NCI-H2029 treated with DMSO at 0.1 percent for 48 hours (cell line): ENCODE measurements around the gene KIFC3.
"Not testable (repeated sequence)": the region's sequence is repeated elsewhere in the genome, so short reads cannot be mapped to it uniquely, and the experiment has no call there.

Experiments used
- DNase-seq: peaks from one replicate; lab custom pipeline; 2025; lab: John Stamatoyannopoulos, UW

The KIFC3 gene

DNA sequence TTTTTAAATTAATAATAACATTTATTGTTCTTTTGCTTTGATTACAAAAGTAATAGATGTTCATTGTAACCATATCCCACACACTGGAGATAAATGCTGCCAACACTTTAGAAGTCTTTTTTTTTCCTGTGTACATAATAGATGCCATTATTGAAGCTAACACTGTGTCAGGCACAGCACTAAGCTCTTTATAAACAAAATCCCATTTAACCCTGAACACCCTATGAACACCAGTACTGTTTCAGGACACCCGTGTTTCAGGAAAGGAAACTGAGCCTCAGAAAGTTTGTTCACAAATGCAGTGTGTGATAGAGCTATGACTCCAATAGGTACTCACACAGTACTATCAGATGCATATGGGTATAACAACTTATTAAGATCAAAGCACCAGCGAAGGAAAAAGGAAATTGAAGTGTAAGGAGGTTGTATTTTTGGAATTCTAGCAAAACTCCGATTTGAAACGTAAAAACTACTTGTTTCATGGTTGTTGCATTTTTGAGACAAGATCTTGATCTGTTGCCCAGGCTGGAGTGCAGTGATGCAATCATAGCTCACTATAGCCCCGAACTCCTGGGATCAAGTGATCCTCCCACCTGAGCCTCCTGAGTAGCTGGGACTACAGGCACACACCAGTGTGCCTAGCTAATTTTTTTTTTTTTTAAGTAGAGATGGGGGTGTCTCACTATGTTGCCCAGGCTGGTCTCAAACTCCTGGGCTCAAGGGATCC is 2.0 kb upstream of the KIFC3 start:
- no peak for DNase-seq

DNA sequence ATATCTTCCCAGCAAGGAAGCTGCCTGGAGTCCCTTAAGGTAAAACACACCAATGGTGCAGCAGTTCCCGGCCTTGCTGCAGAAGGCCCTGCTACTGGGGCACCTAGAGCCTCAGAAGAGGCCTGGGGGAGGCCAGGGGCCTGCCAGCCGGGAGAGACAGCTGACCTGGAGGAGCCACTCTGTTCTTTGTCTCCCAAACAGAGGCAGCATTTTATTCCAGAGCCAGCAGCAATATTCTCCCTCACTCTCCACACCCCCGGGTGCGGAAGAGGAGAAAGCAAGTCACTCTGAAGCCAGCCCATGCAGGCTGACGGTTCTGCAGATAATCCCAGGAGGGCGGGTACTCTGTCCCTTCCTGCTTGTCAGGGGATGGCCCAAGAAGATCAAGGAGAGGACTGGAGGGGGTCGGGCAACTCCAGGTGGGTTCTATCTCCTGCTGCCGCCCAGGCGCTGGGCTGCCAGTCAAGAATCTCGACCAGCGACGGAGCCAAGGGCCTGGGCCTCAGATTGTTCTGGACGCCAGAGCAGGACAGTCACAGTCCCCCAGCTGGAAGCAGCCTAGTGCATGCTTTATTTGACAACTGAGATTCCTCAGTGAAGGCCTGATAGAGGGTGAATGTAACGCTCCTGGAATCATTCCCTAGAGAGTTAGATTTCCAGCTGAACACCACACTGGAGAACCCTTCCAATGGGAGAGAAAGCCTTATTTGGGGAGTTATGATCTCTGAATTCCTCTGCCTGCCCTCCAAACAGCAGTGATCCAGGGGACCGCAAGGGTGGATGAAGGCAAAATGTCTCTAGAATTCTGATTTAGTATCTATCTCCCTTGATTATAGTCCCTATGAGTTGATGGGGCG is 1.1 kb upstream of the KIFC3 start:
- DNase-seq = no peak

DNA sequence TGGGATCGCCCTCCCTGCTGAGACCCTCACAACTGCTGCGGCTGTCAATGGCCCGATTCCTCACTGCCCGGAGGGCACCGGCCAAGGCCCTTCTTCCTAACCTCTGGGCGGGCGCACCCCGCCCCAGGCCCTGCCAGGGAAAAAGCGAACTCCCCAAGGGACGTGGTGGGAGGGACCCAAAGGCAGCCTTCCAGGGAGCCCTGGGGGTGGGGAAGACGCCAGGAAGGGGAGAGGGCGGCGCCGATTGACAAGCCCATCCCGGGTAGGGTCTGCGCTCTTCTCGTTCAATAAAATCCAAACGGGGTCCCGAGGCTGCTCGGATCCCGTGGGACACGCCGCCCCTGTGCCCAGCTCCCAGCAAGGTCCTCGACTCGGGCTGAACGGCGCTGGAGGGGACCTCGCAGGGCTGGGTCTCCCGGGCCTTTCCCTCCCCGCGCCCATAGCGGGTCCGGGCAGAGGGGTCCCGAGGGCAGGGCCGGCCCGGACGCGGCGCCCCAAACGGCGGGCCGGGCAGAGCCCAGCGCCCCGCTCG is 416 bp downstream of the KIFC3 start:
- no peak for DNase-seq

DNA sequence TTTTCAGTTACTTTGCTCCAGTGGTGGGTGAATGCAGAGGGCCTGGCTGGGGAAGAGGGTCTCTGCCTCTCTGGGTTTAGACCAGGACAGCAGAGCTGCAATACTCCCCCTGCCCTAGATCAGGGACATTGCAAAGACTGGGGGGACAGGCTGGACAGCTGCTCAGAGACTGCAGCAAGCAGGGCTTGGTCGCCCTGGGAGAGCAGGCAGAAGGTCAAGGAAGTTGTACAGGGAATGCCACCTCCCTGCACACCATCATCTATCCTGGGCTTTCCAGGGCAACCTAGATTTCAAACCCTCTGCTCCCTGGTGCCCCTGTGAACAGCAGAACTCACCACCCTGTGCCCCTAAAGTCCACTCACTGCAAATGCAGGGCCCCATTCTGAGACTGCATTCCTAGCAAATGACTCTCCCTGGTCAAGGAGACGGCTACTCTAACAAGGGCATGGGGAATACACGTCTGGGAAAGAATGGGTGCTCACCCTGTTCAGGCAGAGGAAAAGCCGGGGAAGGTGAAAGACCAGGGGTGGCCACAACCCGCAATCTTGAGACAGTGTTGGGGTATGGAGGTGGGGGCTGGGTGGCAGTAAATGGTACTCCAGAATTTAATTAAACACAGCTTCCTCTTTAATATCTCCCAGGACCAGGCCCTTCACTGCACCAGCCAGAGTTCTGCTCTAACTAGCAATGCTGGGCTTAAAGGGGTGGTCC is 1.0 kb downstream of the KIFC3 start:
- no peak for DNase-seq

DNA sequence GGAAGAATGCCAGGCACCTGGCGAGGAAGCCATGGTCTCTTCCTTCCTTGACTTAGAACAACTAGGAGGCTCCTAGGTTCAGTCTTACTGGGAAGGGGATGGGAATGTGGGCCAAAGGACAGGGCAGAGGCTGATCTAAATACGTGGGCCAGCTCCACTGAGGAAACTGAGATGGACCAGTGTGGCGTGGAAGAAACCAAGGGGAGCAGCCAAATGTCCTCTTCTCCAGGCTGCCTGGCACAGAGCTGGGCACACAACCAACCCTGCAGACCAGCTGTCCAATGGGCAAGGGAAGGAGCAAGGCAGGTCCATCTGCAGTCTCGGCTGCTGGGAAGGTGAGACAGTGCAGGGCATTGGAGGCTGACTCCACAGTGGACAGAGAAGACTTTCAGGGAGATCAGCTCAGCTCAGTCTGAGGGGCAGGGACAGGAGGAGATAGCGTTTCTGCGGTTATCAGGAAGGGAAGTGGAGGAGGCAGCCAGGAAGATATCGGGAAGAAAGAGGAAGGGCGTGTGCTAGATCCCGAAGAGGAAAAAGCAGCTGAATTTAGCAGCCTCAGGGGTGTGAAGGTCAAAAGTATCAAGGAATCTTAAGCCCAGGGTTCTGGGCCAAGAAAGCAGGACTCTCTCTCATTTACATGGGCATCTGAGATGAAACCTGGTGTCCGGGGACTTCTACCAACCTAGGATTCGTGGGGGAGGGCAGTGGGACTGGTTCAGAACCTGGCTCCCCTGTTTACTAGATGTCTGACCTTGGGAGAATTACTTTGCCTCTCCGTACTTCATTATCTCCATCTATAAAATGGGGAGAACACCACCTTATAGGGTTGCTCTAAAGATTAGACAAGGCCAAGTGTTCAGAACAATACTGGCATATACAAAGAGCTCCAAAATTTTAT is 1.8 kb downstream of the KIFC3 start:
- DNase-seq = no peak

DNA sequence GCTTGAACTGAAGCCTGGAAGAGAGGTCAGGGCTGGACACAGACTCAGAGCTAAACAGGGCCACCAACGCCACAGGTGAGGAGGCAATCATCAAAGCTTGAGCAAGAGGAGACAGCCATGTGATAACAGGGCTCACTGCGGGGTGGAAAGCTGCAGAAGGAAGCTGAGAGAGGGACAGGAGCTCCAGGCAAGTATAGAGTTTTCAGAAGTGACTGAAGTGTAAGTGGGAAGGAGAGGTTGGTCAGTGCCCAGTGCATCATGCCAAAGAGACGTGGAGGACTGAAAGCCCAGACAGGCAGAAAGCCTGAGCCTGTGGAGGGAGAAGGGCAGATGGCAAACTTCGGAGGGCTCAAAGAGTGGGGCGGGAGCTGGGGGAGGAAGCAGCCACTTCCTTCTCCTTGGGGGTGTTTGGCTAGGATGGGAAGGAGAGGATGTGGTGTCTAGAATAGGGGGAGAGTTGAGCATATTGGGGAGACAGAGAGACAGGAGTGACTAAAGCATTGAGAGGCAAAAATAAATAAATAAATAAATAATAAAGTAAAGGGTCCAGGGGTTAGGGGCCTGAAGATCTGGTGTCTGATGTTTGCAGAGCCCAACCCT is 2.6 kb downstream of the KIFC3 start:
- DNase-seq = no peak

DNA sequence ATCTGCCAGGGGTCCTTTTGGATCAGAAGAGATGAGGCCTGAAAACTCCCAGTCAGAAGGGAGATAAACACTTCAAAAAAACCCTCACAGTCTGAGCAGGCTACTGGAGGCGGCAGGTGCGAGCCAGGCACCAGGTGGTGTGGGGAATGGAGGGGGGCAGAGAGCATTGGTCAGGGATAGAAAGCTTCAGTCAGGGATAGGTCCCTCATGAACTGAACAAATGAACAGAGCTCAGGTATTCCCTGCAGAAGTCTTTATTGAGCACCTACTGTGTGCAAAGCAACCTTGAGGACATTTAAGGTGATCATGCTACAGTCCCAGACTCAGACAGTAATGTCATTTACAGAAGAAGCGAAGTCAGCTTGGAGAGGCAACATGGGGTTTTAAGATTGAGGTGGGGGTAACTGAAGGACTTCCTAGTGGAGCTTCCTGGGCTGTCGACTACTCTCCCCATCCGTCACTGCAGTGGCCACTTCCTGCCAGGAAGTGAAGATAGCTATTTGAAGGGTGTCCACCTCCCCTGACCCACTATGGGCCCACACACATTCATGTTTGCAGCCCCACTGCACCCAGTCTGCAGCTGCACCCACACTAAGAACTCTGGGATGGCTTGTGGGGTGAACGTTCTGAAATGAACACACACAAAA is 3.2 kb downstream of the KIFC3 start:
- no peak for DNase-seq

DNA sequence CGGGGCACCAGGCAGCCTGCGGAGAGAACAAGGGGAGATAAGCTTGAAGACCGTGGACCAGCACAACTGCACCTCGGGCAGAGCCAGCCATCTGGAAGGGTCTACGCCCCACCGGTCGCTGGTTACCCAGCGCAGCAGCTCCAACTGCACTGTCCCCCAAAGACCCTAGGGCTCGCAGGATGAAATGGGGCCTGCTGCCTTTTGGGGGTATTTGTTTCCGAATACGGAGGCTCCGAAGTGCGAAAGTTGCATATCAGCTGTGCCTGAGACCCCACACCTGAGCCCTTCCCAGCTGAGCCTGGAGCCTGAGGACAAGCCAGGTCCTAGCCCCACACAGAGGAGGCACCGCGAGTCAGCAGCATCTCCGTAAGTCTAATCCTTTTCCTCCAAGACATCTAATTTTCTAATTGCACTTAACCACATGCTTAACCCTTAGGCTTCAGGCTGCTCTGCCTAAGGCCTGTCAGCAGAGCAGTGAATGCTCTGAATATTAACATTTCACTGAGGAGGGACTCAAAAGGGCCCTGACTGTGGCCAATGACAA is 4.0 kb downstream of the KIFC3 start:
- no peak for DNase-seq

DNA sequence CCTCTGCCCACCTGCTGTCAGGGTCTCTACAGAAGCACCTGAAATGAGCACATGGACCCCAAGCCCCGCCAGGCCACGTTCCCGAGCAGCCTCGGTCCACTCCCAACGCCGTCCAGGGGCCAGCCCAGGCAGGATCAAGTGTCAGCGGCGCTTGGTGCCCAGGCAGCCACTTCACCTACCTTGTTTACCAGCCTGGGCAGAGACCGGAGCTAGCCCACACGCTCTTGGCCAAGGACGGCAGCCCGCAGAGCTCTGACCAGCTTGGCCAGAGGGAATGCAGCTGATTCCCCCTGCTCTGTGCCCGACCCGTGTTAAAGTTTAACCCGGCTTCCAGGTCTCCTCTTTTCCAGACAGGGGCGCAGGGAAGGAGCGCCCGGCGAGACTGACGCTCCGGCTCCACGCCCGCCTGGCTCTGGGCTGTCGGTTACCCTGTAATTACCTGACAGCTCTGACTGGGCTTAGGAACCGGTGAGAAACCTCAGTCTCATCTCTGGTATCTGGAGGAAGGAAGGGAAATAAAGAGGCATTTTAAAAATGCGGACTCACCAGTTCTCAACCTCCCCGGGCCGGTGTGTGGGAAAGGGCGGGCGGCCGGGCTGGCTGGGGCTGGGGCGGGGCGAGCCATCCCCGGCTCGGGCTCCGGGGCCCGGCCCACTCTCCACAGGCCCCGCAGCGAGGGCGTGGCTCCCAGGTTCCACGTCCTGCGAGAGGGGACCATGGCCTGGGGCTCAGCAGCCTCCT is 4.6 kb downstream of the KIFC3 start:
- DNase-seq = no peak

DNA sequence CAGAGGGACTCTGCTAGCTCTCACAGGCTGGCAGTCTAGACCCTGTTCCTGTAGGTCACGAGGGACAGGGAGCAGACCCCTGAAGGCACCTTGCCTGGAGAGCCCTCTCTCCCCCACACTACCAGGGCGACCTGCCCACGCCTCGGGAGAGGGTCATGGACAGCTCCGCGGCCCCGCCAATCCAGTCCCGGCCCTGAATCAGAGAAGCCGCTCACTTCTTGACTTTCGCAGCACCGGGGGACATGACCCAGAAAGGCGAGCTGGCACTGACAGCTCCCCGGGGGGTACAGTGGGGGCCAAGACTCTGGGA is 5.1 kb downstream of the KIFC3 start:
- no peak for DNase-seq

DNA sequence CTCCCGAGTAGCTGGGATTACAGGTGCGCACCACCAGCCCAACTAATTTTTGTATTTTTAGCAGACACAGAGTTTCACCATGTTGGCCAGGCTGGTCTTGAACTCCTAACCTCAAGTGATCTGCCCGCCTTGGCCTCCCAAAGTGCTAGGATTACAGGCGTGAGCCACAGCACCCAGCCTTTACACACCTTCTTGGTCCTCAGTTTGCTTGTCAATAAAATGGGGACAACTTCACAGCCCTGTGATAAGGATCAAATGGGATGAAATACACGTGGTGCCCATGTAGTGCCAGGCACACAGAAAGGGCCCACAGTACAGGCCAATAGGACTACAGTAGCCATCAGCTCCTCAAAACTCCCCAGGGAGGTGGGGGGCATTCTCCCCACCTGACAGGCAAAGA is 6.3 kb downstream of the KIFC3 start:
- not testable (repeated sequence) for DNase-seq

DNA sequence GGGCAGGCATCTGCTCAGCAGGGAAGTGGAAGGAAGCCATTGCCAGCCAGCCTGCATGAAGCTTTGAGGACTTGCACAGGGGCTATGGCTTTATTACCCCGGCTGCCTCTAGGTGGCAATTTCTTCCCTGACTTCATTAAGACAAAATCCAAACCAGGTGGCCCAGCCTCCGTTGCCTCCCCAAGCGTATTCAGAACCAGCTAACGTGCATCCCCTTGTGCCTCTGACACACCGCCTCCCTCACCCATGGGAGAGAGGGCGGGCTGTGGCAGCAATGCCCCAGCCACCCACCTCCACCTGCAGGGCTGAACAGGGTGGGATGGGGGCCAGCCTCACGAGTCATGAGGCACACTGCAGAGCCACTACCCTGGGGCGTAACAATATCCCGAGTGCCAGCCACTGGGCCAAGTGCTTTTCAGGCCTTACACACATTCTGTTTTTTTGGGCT is 6.8 kb downstream of the KIFC3 start:
- DNase-seq = no peak

DNA sequence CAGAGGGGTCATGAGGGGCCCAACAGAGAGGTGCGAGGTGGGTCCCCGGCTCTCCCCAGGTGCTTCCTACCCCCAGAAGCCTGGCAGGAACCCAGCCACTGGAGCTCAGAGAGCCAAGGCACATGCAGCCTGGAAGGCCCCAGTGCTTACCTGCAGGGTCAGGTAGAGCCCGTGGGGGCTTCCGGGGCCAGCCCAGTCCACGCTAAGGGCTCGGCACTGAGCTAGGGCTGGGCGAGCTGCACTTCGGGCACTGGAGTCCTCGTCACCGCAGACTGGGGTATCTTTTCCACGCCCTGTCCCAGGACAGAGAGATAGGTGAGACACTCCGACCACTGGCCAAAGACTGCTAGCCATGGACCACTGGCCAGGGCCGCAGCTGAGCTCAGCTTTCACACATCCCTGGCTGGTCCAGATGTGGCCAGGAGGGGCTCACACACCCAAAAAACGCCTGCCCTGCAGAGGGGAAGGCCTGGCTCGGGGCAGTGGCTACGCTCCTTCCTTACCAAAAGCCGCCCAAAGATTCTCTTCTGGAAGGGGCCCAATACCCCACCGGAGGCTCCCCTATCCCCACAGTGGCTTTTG is 7.4 kb downstream of the KIFC3 start:
- no peak for DNase-seq

DNA sequence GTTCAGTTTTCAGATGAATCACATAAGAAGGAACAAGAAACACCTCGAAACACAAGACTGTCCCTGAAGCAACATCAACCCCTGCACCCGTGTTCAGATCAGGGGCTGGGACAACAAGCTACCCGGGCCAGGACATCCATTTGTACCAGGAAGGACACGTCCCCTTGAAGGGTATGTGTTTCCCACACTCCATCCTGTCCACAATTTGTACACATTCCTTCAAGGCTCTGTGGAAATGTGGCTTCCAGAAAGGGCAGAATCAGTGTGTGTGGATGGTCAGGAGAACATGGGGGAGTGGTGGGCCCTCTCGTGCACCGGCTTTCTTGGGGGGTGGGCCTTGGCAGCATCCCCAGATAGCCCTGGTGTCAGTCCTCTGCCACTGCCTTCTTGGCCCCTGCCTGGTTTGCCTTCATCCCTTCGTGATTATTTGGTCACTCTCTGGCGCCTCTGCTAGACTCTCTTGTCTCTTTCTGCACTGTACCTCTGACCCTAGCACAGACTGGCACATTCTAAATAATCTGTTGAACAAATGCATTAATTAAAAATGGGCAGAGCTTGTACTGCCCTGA is 10.3 kb downstream of the KIFC3 start:
- DNase-seq = no peak

DNA sequence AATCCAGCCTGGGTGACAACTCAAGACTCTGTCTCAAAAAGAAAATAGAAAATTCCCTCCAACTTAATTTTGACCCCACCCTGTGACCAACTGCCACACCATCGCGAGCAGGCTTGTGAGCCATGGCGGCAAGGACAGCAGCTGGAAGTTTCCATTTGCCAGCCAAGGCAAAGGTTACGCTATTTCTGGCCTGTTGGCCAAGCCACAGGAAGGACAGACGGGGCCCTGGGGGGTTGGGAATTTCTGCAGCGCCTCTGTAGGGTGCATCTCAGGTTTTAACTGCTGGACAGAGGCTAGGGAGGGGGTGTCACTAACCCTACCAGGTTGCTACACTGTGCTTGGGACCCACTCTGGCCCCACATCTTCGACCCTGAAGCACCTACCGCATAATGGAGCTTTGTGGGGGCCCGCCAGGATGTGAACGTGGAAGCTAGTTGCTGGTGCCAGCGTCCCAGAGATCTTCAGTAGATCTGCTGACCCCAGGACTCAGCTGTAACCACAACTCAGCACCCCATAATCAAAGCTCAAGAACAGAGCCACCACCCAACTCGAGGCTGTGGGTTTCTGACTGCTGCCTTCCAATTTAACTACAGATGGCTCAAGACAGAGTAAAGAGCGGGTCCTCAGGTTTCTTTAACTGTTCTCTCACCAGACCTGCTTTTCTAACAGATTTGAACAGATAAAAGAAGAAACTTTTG is 10.9 kb downstream of the KIFC3 start:
- DNase-seq = no peak

DNA sequence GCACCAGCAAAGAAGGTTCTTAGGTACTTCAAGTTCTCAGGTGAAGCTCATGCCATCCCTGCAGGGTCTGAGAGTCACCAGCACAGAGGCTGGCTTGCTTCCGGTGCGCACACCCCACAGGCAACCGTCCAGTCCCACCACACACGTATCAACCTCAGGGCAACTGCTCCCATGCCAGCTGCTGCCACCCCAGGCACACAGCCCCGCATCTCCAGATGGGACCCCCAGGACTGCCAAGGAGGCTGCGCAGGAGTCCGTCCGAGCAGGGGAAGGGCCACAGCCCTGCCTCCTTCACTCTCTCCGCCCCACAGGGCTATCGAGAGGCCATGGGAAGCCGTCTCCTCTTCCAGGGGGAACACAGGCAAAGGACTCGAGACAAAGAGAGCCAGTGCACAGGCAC is 13.3 kb downstream of the KIFC3 start:
- DNase-seq = no peak

DNA sequence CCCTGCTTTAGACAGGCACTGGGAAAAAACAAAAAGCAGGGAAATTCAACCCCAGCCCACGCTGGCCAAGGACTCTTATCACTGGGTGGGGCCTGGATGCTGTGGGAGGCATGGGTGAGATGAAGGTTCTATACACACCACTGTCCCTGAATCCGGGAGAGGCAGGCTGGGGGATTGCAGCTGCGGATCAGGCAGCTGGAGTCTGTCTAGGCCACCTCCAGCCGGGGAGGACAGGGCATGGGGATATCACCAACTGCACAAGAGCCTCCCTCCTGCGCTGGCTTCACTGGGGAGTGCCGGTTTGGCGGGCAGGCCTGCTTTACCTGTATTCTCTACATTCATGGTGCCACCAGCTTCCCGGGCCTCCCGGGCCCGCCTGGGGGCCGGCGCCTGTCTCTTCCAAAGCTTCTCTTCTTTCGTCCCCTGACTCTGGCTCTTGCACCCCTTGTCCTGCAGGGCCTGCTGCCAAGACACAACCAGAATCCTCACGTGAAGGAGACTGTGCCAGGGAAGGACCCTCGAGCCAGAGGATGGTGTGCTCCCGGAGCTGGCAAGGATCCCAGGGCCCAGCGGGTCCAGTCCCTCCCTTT is 13.9 kb downstream of the KIFC3 start:
- DNase-seq = no peak

DNA sequence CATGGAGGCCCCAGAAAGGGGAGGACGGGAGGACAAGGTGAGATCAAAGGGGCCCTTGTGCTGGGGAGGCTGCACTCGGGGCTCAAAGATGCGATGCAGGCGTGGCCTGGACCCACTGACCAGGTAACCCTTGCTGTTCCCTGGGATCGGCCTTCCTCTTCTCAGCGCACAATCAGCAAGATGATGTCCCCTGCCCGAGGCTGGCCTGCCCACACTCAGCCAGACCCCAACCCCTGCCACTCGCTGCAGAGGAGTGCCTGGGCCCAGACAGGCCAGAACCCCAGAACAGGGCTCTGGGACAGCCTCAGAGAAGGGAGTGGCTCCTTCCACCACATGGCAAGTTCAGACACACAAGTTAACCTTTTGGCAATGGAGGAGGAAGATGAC is 14.8 kb downstream of the KIFC3 start:
- no peak for DNase-seq
